Activated gamma-delta T cell (primary cell): ENCODE measurements around the gene NDUFA8.
"Not testable (repeated sequence)": the region's sequence is repeated elsewhere in the genome, so short reads cannot be mapped to it uniquely, and the experiment has no call there.

Source experiments
- DNase-seq: peaks from one replicate; lab custom pipeline; 2025; lab: John Stamatoyannopoulos, UW

NDUFA8 gene

DNA sequence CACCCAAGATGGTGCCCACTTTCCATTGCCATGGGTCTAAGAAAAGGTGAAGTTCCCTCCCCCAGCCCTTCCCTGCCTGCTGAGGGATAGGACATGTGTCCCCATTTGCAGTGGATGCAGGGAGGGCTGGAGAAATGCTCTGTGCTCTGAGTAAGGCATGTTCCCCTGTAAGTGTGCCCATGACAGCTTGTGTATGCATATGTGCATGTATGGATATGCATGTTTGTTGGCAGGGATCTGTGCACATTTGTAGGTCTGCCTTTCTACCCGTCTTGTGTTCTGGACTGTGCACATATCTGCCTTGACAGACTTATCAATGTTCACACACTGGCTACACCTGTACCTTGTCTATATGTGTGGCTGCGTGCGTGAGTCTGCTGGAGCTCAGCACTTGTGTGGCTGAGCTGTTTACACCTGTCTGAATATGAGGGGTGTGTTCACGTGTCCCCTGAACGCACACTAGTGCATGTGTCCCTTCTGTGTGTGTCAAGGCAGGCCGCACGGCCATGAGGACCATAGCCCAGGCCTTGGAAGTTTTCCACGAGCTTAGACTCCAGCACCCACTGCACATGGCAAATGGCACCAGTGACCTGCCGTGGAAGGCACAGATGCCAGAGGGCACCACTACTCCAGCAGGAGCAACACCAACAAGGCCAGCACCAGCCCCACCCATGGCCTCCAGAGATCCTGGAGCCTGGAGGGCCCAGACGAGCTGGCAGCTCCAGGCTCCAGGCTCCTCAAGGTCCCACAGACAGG lies 39.1 kb downstream of the NDUFA8 start:
- DNase-seq: no peak

DNA sequence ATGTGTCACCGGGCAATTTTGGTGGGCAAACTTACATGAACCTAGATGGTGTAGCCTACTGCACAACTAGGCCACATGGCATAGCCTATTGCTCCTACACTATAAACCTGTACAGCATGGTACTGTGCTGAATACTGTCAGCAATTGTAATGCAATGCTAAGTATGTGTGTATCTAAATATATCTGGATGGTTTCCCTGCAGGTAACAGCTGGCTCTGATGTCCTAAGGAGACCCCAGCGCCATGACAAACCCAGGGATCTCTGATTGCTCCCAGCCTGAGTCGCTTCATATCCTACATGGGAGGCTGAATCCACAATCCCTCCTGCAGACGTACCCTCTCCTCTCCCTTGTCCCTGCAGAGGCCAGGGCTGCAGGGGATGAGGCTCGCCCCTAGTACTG lies 39.9 kb downstream of the NDUFA8 start:
- DNase-seq: no peak

DNA sequence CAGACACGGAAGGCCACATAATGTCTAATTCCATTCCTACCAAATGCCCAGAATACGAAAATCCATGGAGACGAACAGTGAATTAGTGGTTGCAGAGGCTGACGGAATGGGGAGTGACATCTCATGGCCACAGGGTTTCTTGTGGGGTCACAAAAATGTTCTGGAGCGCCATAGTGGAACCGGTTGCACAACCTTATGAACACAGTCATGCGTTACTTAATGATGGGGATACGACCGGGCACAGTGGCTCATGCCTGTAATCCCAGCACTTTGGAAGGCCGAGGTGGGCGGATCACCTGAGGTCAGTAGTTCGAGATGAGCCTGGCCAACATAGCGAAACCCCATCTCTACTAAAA lies 40.4 kb downstream of the NDUFA8 start:
- DNase-seq: no peak

DNA sequence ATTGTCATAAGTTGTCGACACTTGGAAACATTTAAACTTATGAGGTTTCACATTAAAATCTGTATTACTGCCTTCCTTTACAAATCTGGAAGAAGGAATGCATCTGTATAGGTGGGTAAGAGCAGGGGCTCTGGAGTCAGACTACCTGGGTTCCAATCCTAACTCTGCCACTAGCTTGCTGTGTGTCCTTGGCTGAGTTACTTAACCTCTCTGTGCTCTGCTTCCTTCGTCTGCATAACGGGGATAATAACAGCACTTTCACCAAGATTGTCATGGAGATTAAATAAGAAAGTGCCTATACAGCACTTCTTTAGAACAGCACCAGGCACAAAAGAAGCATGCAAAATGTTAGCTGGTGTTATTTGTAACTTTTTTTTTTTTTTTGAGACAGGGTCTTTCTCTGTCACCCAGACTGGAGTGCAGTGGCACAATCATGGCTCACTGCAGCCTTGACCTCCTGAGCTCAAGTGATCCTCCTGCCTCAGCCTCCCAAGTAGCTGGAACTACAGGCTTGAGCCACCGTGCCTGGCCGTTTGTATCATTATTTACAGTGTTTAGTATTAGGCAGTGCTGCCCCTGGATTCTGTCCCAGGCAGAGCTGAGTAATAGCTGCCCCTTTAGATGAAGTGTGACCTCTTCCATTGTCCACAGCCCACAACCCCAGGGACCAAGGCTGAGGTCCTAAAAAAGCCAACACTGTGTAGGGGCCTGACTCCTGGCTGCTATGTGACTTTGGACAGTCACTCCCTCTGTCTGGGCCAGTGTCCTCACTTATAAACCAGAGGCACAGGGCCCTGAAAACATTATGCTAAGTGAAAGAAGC lies 41.0 kb downstream of the NDUFA8 start:
- no peak for DNase-seq

DNA sequence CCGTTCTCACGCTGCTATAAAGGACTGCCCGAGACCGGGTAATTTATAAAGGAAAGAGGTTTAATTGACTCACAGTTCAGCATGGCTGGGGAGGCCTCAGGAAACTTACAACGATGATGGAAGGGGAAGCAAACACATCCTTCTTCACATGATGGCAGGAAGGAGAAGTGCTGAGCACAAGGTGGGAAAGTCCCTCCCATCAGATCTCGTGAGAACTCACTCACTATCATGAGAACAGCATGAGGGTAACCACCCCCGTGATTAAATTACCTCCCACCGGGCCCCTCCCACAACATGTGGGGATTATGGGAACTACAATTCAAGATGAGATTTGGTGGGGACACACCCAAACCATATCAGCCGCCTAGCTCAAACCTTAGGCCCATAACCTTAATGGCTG lies 42.3 kb downstream of the NDUFA8 start:
- DNase-seq: not testable (repeated sequence)

DNA sequence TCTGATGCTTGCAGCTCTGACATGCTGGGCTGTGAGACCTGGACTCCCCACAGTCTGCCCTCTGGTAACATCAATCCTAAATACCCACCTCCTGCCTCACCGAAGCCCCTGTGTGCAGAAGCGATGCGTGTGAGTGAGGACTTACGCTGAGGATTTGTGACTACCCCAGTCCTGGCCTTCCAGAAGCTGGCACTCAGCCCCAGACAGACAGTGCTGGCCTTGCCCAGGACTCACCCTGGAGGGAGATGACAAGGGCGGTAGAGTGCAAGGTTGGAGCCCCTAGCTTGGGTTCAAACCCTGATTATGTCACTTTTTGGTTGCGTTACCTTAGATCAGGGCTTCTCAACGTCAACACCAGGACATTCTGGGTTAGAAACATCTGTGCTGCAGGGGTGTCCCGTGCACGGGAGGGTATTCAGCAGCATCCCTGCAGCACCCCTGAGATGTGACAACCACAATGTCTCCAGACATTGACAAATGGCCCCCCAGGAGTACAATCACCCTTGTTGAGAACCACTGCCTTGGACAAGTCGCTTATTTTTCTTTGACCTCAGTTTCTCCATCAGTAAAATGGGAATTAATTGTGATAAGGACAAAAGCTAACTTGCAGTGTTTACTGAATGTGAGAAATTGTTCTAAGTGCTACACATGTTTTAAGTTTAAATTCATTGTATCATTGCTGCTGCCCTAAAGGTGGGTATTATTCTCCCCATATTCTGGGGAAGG lies 43.0 kb downstream of the NDUFA8 start:
- no peak for DNase-seq

DNA sequence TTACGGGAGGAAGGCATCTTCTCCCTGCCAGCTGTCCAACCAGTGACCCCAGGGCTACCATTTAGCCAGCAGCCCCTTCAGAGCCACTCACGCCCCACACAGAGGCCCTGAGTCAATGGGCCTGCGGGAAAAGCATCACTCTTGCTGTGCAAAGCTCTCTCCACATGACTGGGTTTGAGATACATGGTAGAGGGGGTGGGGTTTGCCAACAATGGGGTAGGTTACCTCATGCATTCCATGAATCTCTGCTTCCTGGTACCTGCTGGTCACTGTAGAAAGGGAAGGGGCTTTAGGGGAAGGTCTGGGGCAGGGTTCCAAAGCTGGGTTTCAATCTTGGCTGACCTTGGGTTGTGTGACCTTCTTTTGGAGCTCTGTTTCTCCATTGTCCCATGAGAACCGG lies 43.5 kb downstream of the NDUFA8 start:
- DNase-seq: no peak

DNA sequence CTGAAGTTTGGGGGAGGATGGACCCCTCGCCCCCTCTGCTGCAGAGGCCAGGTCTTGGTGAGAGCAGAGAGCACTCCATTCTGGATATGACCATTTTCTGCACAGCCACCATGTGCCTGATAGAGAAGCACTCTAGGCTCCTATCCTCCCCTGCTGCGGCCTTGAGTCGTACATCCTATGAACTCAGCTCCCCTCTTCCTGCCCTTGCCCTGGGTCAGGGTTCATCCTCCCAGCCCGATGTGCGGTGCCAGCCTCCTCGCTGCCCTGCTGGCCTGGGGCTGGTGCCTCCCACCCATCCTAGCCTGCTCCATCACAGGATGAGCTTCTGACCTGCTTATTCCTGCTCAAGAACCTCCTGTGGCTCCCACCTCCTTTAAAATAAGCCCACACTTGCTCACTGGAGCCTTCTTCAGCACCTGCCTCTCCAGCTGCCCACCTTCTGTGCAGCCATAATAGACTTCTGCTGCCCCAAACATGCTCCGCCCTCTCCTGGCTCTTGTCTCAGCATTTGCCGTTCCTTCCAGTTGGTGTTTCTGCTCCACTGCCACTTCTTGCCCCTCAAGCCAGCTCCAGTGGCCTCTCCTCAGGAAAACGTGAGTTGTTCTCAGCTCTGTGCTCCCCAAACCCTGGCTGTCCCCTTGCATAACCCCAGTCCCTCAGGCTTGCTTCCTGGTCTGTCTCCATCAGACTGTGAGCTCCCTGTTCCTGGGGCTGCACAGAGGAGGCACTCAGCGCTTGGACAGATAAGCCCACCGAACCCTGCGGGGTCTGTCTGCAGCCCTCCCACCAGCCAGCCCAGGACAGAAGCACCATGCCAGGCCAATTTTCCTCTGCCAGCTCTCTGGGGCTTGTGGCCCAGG lies 44.2 kb downstream of the NDUFA8 start:
- DNase-seq: no peak

DNA sequence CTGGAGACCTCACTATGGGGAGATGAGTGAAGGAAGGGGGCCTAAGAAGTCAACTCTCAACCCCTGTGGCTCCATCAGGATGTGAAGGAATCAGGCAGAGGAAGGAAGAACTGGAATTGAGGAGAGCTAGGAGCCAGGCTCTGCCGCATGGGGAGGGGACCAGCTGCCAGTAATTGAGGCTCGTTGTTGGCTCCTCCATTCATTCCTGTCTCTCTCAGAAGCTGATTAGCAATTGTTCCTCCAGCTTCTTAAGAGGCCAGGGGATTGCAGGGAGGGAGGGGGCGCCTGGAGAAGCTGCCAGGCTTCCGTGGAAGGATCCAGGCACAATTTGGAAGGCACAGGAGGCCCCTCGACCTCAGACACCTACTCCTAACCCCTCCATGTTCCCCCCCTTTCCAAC lies 46.0 kb downstream of the NDUFA8 start:
- no peak for DNase-seq

DNA sequence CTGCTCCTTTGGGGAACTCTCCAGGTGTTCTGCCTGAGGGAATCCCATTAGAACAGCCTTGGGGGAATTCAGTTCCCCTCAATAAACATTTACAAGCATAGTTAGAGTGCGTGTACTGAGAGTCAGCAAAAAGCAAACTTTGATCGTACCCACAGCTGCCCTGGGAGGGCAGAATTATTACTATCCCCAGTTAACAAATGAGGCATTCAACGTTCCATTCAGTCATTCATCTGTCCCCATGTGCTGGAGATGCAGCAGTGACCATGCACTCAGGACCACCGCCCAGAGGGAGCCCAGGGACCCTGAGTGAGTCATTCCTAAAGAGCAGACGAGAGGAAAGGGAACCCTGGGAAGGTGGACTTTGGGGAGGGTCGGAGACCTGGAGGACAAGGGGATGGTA lies 47.3 kb downstream of the NDUFA8 start:
- DNase-seq: no peak

DNA sequence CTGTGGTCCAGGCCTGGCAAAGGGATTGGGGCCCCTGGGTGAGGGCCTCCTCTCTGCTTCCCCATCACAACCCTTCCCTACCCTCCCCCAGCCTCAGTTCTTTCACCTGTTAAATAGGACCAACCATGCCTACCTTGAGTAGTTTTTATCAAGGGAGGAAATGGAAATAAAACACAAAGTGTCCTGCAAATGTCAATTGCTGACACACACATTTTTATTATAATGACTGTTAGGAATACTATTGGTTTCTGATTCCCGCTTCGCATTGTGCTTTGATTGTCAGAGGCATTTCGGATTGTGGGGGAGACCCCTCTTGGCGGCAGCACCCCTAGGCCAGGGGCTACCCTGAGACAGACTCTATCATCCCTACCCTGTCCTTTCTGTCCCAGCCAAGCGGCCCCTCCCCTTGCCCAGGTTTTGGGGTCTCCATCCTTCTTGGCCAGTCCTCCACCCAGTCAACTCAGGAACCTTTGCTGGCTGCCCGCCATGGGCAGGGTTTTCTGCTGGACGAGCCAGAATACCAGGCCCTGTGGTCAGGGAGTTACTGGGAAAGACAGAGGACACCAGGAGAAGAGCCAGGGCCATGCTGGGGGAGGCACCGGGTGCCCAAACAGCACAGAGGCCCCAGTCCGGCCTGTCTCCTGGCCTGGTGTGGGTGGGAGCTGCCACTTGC lies 48.0 kb downstream of the NDUFA8 start:
- DNase-seq: no peak

DNA sequence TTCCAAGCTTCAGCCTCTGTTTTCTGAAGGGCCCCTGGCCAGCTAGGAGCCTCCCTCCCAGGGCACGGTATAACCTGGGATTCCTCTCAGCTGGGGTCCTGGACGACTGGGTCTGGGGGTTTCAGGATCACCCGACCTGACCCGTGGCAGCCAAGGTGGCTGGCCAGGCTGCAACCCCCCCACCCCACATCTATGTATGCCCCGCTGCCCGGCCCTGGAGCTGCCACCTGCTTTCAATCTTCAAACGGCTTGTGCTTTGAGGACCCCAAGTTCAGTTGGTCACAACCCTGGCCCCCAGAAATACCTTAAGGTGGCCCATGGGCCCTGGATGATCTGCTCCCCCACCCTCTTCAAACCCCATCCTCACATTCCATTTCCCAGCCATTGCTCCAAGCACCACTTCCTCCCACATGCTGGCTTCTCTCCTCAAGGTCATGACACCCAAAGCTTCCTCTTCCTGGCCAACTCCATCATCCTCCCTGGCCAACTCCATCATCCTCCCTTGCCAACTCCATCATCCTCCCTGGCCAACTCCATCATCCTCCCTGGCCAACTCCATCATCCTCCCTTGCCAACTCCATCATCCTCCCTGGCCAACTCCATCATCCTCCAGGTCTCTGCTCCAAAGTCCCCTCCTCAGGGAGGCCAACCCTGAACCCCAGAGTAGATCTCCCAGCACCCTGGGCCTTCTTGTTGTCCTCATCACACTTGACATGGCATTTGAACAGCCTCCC lies 49.3 kb downstream of the NDUFA8 start:
- DNase-seq: no peak

DNA sequence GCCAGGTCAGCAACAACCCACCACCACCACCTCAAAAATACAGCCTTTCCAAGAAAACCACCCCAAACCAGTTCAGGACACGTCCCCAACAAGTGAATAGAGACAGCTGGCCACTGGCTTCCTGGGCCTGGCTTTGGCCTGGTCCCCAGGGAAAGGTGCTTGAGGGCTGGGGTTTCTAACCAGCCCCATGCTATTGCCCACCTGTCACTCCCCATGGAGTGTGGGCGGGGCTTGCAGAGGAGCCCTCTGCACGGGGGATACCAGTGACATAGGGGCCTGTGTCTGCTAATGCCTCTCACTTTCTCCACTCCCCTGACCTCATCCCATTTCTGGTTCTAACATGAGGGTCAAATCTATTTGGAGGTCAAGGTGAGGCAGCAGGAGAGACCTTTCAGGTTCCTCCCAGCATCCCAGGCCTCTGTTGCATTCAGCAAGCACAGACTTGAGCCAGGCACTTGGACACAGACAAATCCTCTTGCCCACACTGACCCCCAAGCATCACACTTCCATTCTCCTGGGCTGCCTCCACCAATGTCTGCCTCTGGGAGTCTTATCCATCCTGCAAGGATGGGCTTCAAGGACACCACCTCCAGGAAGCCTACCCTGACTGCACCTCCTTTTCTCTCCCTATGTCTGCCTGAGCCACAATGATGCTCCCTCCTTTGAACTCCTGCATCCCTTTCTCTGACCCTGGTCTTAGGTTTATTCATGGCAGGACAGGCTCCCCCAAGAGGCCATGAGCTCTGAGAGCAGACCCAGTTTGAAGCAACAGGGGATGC lies 50.4 kb downstream of the NDUFA8 start:
- no peak for DNase-seq

DNA sequence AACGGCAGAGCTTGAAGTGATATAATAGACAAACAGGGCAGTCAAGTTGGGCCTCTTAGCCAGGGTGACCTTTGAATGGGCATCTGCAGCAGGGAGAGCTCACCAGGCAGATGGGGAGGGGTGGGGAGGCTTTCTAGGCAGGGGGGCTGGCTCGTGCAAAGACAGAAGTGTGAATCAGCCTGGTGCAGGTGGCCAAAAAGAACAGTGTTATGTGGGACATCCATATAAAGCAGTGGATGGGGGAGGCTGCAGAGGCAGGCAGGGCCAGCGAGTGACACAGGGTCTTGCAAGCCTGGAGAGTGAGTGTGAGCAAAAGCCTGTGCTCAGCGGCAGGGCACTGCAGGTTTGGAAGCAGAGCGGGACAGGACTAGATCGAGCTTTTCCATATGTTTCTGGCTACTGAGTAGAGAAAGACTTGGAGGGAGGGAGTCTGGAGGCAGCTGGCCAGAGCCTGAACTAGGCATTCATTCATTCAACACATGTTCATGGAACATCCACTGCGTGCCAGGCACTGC lies 52.2 kb downstream of the NDUFA8 start:
- DNase-seq: no peak

DNA sequence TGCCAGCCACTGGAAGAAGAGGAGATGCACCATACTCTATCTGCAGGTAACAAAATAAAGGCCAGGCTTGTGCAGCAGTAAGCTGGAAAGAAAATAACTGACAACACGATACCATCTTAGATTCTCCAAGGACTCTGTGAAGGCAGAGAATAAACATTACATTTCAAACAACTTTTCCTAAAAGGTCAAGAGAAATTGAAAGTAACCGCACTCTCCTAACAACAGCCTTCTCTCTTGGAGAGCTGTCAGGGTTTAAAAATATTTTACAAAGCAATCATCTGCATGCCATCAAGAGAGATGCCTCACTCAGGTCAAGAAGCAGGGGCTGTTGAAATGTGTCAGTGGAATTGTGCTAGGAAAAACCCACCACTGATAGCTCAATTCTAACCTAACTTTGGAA lies 53.0 kb downstream of the NDUFA8 start:
- DNase-seq: no peak

DNA sequence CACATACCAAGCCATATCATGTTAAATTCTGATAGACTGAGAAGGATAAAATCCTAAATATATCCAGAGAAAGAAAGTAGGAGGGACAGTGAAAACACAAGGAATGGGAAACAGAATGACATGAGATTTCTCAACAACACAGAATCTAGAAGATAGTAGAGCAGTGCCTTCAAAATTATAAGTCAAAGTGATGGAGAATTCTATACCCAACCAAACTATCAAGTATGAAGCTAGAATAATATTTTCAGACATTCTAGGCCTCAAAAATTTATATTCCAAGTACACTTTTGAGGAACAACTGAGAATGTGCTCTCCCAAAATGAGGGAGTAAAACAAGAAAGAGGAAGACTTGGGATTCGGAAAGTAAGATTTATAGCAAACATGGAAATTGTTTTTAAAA lies 55.6 kb downstream of the NDUFA8 start:
- DNase-seq: no peak

DNA sequence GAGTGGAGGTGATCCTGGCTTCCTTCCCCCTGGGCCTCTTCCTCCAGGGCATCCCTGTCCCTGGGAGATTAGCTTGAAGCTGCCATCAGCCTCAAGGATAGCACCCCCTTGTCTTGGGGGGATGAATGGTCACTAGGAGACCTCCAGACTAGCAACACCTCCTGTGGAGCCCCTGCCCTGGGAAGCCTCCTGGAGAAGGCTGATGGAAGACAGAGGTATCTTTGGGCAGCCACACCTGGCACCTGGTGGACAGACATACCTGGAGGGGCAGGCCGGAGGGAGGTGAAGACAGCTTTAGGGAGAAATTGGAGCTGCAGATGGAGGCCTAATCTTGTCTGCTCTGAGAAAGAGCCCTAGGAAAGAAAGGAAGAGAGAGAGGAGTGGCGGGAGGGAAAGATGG lies 57.4 kb downstream of the NDUFA8 start:
- DNase-seq: no peak

DNA sequence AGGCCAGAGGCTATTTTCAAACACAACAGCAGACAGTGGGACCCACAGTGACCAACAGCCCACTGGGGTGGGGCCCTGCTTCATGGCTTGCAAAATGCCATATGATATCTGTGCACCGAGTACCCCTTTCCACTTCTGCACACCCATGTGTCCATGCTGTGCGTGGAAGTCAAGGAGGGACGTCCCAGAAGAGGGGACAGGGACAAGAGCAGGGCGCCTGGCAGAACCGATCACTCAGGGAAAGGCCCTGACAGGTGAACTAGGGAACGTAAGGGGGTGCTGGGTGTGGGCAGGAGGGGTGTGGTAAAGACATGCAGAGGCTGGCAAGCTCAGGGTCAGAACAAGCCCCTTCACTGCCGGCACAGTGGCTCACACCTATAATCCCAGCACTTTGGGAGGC lies 58.8 kb downstream of the NDUFA8 start:
- no peak for DNase-seq

DNA sequence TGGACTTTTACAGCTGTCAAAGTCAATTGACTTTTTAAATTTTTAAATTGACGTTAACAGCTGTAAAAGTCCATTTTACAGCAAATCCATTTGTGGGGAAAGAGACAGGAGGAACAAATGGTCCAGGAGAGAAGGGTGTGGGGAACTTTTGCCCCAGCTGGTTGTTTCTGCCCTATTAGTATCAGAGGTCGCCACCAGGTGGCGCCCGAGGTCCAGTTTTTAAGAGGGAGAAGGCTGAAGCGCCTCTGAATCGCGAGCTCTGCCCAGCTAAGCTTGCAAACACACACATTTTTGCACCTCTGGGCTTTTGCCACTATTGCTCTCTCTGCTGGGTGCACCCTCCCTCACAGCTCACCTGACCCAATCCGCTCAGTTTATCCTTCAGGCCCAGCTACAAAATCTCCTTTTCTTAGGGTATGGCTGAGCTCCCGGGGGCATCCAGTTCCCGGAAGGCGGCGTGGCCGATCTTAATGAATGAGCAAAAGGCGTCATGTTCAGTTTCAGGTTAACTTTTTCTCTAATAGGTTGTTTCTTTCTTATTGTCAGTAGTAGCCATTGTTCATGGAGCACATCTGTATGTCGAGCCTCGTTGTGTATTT lies 60.2 kb downstream of the NDUFA8 start:
- peak; percentile 27 for DNase-seq
